Cardiac fibroblast (primary cell): ENCODE results near the gene GNL1.
"Not testable (repeated sequence)": the region's sequence is repeated elsewhere in the genome, so short reads cannot be mapped to it uniquely, and the experiment has no call there.

ENCODE experiments used
- DNase-seq, 2 donors: peaks; one replicate each; pipeline versions ENCODE4 v3.0.0 to v3.0.0-alpha.2; 2010; ENCODE audit warnings: low read depth in 2 of 2
- H3K4me3 ChIP-seq, 2 donors: replicated peaks in 1 of 2; 1 replicate in 1 of 2; 2 replicates in 1 of 2; pipeline ENCODE4 v1.5.1; 2011; ENCODE audit warnings: low read depth in 2 of 2, low read length in 2 of 2, mild to moderate bottlenecking in 2 of 2, moderate library complexity in 1 of 2
- TF ChIP-seq, protein P1 (sequence below): IDR thresholded peaks from one replicate; pipeline ENCODE4 v1.5.1; 2011; ENCODE audit warnings: low read depth, mild to moderate bottlenecking, low read length, inconsistent platforms

Gene GNL1

DNA sequence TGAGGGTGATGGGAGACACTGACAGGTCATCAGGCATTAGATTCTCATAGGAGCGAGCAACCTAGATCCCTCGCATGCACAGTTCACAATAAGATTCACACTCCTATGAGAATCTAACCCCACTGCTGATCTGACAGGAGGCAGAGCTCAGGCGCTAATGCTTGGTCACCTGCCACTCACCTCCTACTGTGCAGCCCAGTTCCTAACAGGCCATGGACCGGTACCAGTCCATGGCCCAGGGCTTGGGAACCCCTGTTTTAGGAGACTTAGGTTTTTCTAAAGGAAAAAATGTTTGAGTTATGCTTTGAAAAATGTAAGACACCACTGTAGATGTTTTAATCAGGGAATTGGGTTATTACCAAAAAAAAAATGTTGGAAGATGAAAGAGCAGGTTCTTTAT, 60.3 kb downstream of the GNL1 start:
- TF ChIP-seq, protein P1, sequence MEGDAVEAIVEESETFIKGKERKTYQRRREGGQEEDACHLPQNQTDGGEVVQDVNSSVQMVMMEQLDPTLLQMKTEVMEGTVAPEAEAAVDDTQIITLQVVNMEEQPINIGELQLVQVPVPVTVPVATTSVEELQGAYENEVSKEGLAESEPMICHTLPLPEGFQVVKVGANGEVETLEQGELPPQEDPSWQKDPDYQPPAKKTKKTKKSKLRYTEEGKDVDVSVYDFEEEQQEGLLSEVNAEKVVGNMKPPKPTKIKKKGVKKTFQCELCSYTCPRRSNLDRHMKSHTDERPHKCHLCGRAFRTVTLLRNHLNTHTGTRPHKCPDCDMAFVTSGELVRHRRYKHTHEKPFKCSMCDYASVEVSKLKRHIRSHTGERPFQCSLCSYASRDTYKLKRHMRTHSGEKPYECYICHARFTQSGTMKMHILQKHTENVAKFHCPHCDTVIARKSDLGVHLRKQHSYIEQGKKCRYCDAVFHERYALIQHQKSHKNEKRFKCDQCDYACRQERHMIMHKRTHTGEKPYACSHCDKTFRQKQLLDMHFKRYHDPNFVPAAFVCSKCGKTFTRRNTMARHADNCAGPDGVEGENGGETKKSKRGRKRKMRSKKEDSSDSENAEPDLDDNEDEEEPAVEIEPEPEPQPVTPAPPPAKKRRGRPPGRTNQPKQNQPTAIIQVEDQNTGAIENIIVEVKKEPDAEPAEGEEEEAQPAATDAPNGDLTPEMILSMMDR, result no peak
- no peak for DNase-seq
- H3K4me3 ChIP-seq, result no peak overlapping the region

DNA sequence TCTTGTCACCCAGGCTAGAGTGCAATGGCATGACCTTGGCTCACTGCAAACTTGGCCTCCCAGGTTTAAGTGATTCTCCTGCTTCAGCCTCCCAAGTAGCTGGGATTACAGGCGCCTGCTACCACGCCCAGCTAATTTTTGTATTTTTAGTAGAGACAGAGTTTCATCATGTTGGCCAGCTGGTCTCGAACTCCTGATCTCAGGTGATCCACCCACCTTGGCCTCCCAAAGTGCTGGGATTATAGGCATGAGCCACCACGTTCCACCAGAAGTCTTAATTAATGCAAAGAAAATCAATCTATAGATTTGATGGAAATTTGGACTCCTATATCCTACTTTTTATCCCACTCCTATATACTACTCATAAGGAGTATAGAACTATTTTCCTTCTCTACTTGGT, 61.2 kb downstream of the GNL1 start:
- DNase-seq, H3K4me3 ChIP-seq: not testable (repeated sequence)

DNA sequence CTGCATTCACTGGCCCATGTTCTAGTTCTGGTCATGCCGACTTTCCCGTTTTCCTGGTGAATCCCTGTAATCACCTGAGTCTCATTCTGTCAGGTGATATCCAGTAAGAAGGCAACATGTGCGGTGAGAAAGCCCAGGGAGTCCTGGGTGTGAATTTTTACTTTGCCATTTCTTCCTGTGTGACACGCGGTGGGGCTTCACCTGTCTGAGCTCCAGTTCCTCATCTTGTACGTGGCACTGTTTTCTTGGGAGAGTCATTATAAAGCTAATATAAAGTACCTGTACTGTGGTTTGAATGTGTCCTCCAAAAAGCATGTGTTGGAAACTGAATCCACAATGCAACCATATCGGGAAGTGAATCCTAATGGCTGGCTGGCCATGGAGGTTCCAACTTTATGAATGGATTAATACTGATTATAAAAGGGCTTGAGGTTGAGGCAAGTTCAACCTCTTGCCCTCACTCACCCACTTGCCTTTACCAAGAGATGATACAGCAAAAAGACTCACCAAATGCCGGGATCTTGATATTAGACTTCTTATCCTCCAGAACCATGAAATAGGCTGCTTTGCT, 61.9 kb downstream of the GNL1 start:
- no peak overlapping the region for H3K4me3 ChIP-seq
- DNase-seq, result no peak

DNA sequence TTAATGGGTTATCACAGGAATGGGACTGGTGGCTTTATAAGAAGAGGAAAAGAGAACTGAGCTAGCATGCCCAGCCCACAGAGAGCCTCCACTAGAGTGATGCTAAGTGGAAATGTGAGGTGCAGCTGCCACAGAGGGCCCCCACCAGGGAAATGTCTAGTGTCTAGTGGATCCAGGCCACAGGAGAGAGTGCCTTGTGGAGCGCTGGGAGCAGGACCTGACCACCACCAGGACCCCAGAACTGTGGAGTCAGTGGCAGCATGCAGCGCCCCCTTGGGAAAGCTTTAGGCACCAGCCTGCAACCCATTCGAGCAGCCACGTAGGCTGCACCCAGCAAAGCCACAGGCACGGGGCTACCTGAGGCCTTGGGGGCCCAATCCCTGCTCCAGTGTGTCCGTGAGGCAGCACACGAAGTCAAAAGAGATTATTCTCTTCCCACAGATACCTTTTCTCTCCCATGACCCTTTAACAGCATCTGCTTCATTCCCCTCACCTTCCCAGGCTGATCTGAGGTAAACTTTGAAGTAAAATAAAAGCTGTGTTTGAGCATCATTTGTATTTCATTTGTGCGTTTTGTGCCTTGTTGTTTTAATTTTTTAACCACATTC, 62.5 kb downstream of the GNL1 start:
- TF ChIP-seq, protein P1, result peak; percentile 19
- H3K4me3 ChIP-seq, result no peak overlapping the region

More for the DNA sequence above, 61.9 kb downstream of the GNL1 start:
- TF ChIP-seq, protein P1, result no peak

DNA sequence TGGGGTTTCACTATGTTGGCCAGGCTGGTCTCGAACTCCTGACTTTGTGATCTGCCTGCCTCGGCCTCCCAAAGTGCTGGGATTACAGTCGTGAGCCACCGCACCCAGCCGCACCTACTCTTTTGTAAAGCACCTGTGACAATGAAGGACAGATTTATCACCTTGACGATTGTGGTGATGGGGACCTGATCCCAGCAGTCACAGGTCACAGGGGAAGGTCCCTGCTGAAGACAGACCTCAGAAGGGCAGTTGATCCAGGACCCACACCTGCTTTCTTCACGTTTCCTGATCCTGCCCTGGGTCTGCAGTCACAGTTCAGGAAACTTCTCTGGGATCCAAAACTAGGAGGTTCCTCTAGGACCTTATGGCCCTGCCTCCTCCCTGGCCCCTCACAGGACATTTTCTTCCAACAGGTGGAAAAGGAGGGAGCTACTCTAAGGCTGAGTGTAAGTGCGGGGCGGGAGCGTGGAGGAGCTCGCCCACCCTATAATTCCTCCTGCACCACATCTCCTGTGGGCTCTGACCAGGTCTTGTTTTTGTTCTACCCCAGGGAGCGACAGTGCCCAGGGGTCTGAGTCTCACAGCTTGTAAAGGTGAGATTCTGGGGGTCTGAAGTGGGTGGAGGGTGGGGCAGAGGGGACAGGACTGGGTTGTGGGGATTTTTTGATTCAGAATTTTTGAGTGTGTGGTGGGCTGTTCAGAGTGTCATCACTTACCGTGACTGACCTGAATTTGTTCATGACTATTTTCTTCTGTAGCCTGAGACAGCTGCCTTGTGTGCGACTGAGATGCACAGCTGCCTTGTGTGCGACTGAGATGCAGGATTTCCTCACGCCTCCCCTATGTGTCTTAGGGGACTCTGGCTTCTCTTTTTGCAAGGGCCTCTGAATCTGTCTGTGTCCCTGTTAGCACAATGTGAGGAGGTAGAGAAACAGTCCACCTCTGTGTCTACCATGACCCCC, 64.0 kb downstream of the GNL1 start:
- no peak for DNase-seq
- TF ChIP-seq, protein P1, result no peak
- H3K4me3 ChIP-seq, result no peak overlapping the region

More for the DNA sequence above, 62.5 kb downstream of the GNL1 start:
- DNase-seq, result no peak
